HG03520 (cell line): ENCODE data around the gene SLC2A4RG.
A peak's percentile ranks its signal among the peaks of the same experiment; 100 is the strongest.

Experiments used
- ATAC-seq: cut with Tn5 transposase; IDR thresholded peaks from one replicate; pipeline ENCODE4 v1.9.1; 2021; ENCODE audit warnings: mild to moderate bottlenecking, moderate library complexity; ENCODE audit not compliant: unreplicated experiment

Gene SLC2A4RG

DNA sequence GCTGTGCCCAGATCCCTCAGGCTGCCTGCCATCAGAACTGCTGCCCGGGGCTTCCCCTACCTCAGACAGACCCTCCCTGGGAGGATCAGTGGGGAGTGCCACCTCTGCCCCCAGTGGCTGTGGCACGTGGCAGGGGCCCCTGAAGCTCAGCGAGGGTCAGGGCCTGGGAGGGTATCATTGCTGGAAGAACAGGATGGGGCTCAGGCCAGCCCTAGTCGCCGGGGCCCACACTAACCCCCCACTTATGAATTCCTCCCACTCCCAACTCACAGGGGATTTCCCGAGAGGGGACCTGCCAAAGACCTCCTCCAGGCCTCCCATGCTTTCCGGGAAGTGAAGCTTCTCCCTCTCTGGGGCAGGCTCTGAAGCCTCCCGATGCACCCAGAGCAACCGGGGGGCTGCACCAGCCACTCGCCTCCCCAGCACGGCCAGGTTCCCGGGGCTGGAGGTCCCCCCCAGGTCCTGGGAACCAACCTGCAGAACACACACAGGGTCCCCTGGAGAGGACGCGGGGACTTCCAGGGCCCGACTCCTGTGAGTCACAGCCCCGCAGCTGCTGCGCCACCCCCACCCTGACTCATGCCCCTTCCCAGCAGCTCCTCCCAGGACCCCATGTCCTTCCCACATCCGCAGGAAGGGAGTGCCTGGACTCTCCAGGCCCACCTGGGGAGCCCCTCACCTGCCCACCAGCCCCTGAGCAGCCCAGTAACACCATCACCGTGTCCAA lies 40.7 kb upstream of the SLC2A4RG start:
- ATAC-seq = no peak

DNA sequence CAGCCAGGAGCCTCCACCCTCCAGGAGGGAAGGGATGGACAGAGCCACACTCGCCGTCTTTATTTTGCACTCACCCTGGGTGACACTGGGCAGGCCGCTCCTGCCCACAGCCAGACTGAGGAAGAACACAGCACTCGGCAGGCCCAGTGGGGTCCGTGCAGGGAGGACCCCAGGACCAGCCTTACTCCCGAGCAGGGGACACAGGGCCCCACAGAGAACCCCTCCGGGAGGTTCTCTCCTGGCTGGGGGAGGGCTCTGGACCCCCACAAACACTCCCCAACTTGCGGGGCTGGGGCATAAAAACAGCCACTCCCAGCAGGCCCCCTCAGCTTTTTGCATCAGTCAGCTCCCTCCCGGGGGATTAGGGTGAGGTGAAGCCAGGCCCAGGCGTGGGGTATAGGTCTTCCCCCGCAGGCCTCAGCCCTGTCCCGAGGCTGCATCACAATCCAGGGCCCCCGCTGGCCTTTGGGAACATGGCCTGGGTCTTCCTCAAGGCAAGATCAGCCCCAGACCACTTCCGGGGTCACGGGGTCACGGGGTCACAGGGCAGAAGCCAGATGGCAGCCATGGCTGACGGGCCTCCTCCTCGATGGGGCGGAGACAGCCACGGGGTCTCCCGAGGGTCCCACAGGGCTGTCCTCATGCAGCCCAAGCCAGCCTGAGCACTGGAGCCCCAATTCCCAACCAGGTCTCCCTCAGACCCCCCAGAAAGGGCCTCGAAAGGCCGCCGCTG lies 39.9 kb upstream of the SLC2A4RG start:
- ATAC-seq = no peak

DNA sequence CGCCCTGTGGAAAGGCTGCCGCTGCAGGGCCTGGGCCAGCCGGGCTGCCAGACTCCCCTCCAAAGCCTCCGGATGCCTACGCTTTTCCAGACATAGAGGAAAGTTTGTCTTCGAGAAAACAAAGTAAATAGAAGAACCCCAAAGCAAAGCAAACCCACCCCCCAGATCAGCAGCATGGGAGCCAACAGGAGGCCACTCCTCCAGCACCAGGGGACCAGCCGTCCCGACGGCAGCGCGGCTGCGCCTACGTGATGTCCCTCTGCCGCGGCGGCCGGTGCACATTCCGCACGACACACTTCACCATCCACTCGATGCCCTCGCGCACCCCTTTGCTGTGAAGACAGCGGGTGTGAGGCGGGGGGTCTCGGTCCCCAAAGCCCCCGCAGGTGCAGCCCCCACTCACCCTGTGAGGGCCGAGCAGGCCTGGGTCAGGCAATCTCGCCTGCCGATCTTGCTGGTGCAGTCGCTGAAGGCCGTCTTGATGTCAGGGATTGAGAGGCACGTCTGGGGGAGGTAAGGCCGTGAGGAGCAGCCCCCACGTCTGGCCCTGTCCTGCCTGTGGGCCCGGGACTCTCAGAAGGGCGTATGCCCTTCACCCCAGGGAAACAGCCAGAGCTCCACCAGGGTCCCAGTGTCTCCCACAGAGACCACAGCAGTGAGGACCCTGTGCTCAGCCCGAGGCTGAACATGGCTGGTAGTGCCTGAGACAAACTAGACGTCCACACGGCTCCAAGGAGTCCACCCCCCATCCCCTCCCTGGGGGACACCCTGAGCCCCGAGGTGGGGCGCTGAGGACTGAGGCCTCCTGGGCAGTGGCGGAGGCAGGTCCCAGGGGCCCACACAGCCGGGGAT lies 39.2 kb upstream of the SLC2A4RG start:
- no peak for ATAC-seq

DNA sequence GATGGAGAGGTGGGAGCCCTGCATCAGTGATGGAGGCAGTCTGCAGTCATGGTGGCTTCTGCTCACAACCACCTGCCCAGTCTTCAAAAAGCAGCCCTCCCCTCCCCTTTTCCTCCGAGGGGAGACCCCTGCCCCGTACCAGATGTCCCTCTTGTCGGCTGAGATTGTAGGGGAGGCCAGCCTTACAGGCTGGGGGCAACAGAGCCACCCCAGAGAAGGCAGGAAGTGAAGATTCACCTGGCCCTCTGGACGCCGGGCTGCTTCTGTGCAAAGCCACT lies 38.6 kb upstream of the SLC2A4RG start:
- ATAC-seq = no peak

DNA sequence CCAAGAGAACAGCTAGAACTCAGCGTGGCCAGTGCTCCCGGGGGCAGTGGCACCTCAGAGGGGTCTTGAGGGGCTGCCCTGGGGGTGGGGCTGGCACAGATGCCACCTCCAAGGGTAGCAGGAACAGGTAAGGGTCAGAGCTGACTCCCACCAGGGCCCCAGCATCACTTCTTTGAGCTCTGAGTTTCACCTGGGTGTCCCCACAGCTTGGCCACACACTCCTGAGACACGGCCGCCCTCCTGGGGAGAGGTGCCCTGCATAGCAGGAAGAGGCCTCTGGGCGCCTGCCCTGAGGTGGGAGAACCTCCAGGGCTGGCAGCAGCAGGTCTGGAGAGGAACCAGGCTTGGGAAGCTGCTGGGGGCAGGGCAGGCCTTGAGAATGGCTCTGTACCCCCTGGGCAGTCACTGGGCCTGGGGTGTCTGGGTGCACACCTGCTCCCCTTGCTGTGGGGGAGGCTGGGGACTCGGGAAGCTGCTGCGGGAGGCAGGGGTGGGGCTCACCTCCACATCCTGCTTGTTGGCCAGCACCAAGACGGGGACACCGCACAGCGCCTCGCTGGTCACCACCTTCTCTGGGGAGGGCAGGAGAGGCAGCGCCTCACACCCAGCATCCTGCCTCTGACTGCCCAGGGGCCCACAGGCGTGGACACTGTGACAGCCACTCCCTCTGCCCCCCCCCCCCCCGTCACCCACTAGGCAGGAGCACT lies 38.1 kb upstream of the SLC2A4RG start:
- ATAC-seq = no peak

DNA sequence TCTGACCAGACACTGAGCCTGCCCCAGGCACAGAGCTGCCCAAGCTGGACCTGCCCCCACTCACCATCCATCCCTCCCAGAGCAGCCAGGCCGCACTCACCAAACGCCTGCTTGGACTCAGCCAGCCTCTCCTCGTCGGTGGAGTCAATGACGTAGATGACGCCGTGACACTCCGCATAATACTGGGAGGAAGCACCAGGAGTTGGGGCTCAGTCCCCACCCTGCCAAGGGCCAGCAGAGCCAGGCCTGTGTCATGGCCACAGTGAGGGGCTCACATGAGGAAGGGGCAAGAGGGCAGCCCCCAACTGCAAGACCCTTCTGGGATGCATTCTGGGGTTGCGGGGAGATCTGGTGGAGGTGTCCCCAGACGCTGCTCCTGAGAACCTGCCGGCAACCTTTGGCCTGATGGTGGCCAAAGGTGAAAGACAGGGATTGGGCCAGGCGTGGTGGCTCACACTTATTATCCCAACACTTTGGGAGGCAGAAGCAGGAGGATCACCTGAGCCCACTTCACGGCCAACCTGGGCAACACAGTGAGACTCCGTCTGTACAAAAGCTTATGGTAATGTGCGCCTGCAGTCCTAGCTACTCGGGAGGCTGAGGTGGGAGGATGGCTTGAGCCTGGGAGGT lies 37.4 kb upstream of the SLC2A4RG start:
- no peak for ATAC-seq

DNA sequence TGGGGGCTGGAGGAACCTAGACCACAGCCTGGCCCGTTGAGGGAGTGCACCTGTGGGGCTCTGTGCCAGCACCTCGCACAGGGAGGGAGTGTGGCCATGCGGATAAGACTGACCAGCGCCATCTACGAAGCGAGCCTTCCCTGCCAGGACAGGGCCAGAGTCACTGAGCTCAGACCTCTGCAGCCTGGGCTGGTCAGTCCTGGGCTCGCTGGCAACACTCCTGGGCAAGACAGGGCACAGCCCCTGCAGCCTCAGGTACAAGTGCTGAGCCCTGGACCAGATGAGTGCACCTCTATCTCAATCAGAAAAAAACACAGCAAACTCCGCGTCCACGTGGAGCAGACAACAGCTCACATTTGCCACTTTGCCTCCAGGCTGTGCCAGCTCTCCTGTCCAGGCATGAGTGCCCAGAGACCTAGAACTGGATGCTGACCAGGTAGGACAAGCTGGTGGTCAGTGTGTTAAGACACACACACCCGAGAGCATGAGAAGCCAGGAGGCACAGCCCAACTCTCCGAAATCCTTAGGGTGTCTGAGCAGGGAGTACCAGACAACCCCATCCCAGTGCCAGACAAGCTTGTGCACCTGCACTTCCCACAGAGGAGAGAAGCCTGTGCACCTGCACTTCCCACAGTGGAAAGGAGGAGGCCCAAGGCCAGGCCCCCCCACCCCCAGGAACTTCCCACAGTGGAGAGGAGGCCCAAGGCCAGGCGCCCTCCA lies 36.7 kb upstream of the SLC2A4RG start:
- ATAC-seq = no peak

DNA sequence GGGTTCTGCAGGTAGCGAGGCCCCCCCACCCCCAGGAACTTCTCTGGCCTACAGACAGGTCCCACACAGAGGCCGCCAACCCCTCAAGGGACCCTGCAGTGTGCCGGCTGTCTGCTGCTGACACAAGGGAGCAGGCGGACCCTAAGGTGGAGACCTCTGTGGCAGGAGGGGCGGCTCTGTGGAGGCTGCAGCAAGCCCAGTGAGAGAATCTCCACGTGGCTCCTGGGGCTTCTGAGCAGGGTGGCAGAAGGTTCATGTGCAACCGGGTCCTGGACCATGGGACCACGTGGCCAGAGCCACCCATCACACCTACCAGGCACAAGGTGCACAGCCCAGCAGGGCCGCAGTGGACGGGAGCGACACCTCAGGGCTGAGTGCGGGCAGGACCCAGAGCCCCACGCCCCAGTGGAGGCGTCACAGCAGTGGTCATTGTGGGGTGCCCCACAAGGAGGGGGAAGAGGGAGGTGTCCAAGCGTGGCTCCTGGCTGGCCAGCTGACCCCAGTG lies 36.1 kb upstream of the SLC2A4RG start:
- no peak for ATAC-seq

DNA sequence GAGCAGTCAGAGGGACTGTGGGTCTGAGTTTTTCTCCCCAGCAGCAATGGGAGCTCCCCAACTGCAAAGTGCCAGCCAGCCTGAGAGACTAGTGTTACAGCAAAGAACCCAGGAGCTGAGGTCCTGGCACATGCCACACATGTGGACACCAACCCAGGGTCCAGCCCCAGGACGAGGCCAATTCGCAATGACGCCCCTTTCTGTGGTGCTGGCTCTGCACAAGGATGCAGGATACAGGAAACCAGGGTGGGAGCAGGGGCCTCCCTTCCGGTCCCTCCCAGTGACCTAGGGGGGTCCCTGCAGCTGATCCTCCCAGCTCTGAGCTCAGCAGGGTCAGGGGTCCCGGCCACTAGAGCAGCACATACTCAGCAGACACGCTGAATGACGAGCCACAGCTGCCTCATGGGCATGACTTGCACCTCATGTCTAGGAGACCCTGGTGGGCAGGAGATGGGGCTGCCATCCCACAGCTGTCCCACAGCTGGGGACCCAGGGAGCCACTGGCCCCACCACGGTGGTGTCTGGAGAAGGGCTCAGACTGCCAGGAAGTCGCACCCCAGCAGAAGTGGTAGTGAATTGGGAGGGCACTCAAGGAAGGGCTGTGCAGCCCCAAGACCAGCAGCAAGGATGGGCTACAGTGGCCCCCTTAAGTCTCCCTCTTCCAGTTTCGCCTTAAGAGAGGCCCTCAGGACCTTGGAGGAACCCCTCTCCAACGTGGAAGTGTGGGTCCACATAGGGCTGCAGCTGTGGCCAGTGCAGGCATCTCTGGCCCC lies 35.4 kb upstream of the SLC2A4RG start:
- ATAC-seq = no peak

DNA sequence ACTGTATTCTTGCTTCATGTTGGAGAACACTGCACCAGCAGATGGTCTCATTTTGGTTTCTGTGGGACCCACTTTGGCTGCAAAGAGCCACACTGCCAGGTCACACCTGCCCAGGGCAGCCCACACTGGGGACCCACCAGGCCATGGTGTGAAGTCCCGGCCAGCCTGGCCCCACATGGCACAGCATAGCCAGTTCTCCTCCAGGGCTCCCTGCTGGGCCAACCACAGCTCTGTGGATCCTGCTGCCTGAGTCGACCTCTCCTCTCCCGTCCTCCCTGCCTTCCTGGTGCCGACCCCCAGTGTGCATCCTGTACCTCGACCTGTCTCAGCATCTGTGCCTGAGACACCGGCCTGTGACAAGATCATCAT lies 34.8 kb upstream of the SLC2A4RG start:
- ATAC-seq = no peak

DNA sequence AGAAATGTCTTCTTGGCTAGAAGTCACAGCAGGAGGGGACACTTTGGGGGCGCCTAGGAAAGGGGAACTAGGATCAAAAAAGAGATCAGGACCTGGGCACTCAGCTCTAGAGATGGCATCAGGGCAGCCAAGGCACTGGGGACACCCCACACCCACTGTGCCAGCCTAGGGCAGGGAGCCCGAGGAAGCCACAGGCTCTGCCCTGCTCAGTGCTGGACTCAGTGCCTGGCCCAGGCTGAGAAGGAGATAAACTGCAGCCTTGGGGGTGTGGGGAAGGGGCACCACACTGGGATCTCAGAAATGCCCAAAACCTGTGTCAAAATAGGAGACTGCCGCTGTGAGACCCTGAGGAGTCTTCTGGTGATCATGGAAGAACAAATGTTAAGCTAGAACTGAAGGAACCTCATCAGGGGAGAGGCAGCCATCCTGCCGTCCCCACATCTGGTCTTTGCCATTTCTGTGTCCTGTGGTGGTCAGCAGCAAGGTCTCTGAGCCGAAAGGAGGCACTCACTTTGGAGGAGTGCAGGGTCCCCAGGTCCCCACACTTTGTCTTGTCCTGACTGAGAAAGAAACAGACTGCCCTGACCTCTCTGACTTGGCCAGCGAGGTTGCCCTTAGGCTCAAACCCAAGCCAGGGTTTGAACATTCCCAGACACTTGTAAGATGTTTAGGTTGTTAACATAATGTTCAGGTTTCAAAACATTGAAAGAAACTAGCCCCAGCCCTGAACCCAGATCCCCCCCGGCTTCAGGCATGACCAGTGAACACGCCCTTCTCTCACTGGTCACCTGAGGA lies 34.1 kb upstream of the SLC2A4RG start:
- ATAC-seq = no peak

DNA sequence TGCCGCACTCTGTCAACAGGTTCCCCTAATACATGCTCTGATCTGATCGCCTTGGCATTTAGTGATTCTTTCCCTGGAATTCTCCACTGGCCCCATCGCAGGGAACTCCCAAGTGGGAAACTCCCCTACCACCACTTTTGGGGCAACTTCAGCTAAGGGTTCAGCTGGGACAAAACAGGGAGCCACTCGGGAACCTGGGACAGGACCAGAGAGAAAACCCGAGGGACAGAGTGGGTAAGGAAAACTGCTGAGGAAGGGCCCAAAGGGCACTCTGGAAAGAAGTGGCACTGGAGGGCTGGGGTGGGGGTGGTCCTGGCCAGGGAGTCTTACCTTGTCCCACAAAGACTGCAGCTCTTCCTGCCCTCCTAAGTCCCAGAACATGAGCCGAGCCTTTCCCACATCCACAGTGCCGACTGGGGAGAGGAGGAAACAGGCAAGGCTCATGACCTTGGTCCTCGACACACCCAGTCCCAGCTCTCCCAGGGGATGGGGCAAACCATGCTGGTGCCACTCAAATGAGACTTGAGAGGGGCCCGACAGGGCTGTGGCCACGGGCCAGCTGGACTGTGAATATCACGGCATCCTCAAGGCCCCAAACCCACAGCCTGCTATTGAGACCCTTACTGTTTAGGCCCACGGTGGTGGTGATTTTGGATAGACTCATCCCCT lies 33.4 kb upstream of the SLC2A4RG start:
- no peak for ATAC-seq

DNA sequence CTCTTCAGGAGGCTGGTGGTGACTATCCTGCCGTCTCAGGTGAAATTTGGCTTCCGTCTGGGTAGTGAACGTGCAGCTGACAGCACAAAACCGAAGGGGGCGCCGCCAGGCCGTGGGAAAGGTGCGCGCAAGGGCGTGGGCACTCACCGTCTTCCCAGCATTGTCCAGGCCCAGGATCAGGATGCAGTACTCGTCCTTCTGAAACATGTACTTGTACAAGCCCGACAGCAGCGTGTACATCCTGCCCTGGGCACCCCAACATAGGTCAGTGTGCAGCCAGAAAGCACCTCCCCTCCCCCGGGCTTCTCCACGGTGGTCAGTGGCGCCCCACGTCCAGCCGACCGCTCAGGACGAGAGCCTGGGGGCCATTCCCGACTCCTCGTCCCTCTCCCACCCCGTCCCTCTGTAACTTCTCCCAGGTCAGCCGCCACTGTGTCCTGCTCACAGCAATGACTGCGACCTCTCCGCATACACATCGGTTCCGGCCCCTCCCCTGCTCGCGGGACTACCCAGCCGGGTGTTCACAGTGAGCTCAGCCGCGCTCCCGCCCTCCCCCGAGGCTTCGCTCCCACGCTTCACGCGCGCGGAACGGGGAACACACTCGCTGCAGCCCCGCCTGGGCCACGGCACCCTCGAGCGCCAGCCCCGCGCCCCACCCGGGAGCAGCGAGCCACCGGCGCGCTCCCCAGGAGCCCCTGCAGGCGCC lies 32.6 kb upstream of the SLC2A4RG start:
- peak; percentile 5 for ATAC-seq

DNA sequence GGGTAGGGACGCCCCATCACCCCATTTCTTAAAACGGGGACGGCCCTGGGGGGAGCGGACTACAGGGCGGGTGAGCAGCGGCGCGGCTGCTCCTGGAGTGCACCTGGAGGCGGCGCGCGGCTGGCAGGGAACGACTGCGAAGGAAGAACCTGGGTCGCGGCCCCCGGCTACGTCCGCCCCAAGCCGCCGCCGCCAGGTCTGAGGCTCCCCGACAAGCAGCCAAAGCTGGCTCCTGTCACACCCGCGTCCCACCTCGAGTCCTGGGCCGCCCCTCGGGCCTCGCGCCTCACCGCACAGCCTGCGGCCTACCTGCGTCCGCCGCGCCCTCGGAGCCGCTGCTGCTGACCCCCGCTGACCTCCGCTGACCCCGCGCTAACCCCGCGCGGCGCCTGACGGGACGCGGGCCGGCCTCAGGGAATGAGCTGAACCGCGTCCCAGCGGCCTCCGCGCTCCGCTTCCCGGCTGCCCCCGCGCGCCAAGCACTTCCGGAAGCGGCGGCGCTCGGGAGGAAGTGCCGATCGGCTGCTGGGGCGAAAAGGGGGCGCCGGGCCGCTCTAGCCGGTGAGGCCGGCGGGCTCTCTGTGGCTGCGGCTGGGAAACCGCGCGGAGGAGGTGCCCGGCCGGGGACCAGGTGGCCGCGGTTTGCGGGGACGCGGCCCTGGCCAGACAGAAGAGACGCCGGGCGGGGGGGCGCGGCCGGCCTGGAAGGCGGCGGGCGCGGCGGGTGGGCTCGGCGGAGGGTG lies 31.8 kb upstream of the SLC2A4RG start, which contains the start of the genes ARFRP1 and ZGPAT:
Gene ARFRP1, minus strand, starts transcription at position 419 of the 743 bp plus-strand sequence. CDS start 885 bp downstream, outside the sequence.
Gene ZGPAT, plus strand, starts transcription at position 482 of the 743 bp plus-strand sequence. CDS start 542 bp downstream, outside the sequence.
- ATAC-seq = peak; percentile 55

DNA sequence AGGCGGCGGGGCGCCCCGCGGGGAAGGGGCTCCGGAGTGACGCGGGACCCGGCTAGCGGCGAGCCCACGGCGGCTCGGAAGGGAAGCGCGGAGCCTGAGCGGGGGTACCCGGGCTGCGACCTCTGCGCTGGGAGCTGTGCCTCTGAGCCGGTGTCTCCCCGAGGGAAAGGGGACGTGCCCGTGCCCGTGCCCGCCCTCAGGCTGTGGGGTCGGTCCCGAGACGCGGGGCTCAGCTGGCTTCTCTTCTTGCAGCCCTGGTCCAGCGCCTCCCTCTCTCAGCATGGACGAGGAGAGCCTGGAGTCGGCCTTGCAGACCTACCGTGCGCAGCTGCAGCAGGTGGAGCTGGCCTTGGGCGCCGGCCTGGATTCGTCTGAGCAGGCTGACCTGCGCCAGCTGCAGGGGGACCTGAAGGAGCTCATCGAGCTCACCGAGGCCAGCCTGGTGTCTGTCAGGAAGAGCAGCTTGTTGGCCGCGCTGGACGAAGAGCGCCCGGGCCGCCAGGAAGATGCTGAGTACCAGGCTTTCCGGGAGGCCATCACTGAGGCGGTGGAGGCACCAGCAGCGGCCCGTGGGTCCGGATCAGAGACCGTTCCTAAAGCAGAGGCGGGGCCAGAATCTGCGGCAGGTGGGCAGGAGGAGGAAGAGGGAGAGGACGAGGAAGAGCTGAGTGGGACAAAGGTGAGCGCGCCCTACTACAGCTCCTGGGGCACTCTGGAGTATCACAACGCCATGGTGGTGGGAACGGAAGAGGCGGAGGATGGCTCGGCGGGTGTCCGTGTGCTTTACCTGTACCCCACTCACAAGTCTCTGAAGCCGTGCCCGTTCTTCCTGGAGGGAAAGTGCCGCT lies 31.1 kb upstream of the SLC2A4RG start:
- ATAC-seq = no peak
